H1 (cell line): ENCODE results near the gene C1orf116. TPM values are rescaled to one million over a fixed set of nuclear protein-coding genes. Genes with fewer than 3 reads are reported as not detected.

Experiments used
- CTCF ChIA-PET: fragments of 300-600 bp; sonication (Branson Sonifier 250); formaldehyde crosslinking; loops from one replicate; lab custom pipeline; 2021; ENCODE audit not compliant: partially characterized antibody; lab: Charles Lee
- POLR2A ChIA-PET: fragments of 300-600 bp; sonication (Branson Sonifier 250); formaldehyde crosslinking; loops from one replicate; lab custom pipeline; 2021; ENCODE audit warnings: inconsistent platforms; ENCODE audit not compliant: partially characterized antibody; lab: Charles Lee
- DNase-seq, 2 experiments: peaks; one replicate each; pipeline versions ENCODE4 v3.0.0 to v3.0.0-alpha.2; 2010 to 2022; ENCODE audit warnings: low spot score in 2 of 2, low read depth in 1 of 2, mixed read lengths in 1 of 2
- FAIRE-seq: peaks from 2 replicates; lab custom pipeline; 2011; peaks lifted over from hg19 to GRCh38; lab: Jason Lieb, UNC
- H2AFZ ChIP-seq: 2 replicates; pipeline ENCODE4 v1.8.1; 2012; ENCODE audit warnings: low read length, inconsistent platforms
- H2AK5ac ChIP-seq: 2 replicates; pipeline ENCODE4 v1.6.1; 2013; ENCODE audit warnings: low read depth, low read length
- H2BK120ac ChIP-seq: replicated peaks from 2 replicates; pipeline ENCODE3; 2013; ENCODE audit warnings: low read depth, low read length, inconsistent platforms
- H2BK12ac ChIP-seq: 2 replicates; pipeline ENCODE4 v1.6.1; 2013; ENCODE audit warnings: low read depth, low read length
- H2BK15ac ChIP-seq: 2 replicates; pipeline ENCODE4 v1.6.1; 2013; ENCODE audit warnings: low read length
- H2BK20ac ChIP-seq: 2 replicates; pipeline ENCODE4 v1.6.1; 2013; ENCODE audit warnings: low read length
- H2BK5ac ChIP-seq: 2 replicates; pipeline ENCODE4 v1.6.1; 2013; ENCODE audit warnings: low read depth, low read length
- H3K14ac ChIP-seq: 2 replicates; pipeline ENCODE4 v1.6.1; 2013; ENCODE audit warnings: inconsistent platforms; ENCODE audit not compliant: insufficient read length
- H3K18ac ChIP-seq: 2 replicates; pipeline ENCODE4 v1.6.1; 2013; ENCODE audit warnings: low read length; ENCODE audit errors: extremely low read depth
- H3K23ac ChIP-seq: 2 replicates; pipeline ENCODE4 v1.6.1; 2013; ENCODE audit warnings: inconsistent platforms; ENCODE audit not compliant: insufficient read length
- H3K23me2 ChIP-seq: 2 replicates; pipeline ENCODE4 v1.6.1; 2013; ENCODE audit warnings: low read depth, low read length
- H3K27ac ChIP-seq: 2 replicates; pipeline ENCODE4 v1.6.1; 2011; ENCODE audit warnings: low read depth, low read length, inconsistent platforms
- H3K27me3 ChIP-seq, 4 experiments: replicated peaks in 1 of 4; 1 replicate in 1 of 4; 2 replicates in 3 of 4; pipeline versions ENCODE4 v1.6.1 to v1.8.1; 2011 to 2013; ENCODE audit warnings: low read length in 3 of 4, mild to moderate bottlenecking in 3 of 4, inconsistent platforms in 2 of 4, mixed read lengths in 2 of 4, moderate library complexity in 1 of 4; ENCODE audit not compliant: control insufficient read depth in 3 of 4, insufficient read depth in 3 of 4; ENCODE audit errors: extremely low read depth in 1 of 4
- H3K36me3 ChIP-seq, 4 experiments: 2 replicates each; pipeline versions ENCODE4 v1.6.1 to v1.8.1; 2011 to 2013; ENCODE audit warnings: mild to moderate bottlenecking in 4 of 4, low read length in 3 of 4, moderate library complexity in 2 of 4, control low read depth in 1 of 4, inconsistent platforms in 1 of 4; ENCODE audit not compliant: insufficient read depth in 4 of 4, control insufficient read depth in 2 of 4
- H3K4ac ChIP-seq: replicated peaks from 2 replicates; pipeline ENCODE3; 2013; ENCODE audit warnings: low read length, low read depth, mixed read lengths, inconsistent platforms; ENCODE audit not compliant: insufficient read length
- H3K4me1 ChIP-seq, 4 experiments: replicated peaks in 1 of 4; 1 replicate in 1 of 4; 2 replicates in 3 of 4; pipeline versions ENCODE4 v1.6.1 to v1.8.1; 2011 to 2013; ENCODE audit warnings: low read length in 3 of 4, inconsistent platforms in 2 of 4, mixed read lengths in 1 of 4; ENCODE audit not compliant: insufficient read depth in 4 of 4, control insufficient read depth in 3 of 4
- H3K4me2 ChIP-seq, 2 experiments: 2 replicates each; pipeline versions ENCODE4 v1.6.1 to v1.8.1; 2011 to 2013; ENCODE audit warnings: low read depth in 2 of 2, low read length in 2 of 2, control low read depth in 1 of 2, inconsistent platforms in 1 of 2, mild to moderate bottlenecking in 1 of 2; ENCODE audit not compliant: insufficient read depth in 1 of 2
- H3K4me3 ChIP-seq, 4 experiments: fragments of 200-600, 300-600 bp in 1 of 4; sonication (generic), shearing (Covaris generic), sonication (Bioruptor Twin) in 1 of 4; 2 replicates each; pipeline versions ENCODE4 v1.5.1 to v1.8.1; 2011 to 2016; ENCODE audit warnings: low read length in 4 of 4, low read depth in 3 of 4, control low read depth in 2 of 4, inconsistent platforms in 2 of 4, mild to moderate bottlenecking in 2 of 4, mixed read lengths in 1 of 4, moderate library complexity in 1 of 4; ENCODE audit not compliant: insufficient read depth in 2 of 4; ENCODE audit errors: extremely low read depth in 1 of 4
- H3K56ac ChIP-seq: replicated peaks from 2 replicates; pipeline ENCODE3; 2013; ENCODE audit warnings: low read depth, mild to moderate bottlenecking, mixed read lengths, low read length, inconsistent platforms; ENCODE audit not compliant: insufficient read length
- H3K79me1 ChIP-seq: 2 replicates; pipeline ENCODE4 v1.6.1; 2013; ENCODE audit warnings: low read depth, low read length, control low read depth
- H3K79me2 ChIP-seq, 2 experiments: 2 replicates each; pipeline versions ENCODE4 v1.6.1 to v1.8.1; 2012 to 2013; ENCODE audit warnings: low read length in 2 of 2, mild to moderate bottlenecking in 2 of 2, inconsistent platforms in 1 of 2; ENCODE audit not compliant: insufficient read depth in 2 of 2, control insufficient read depth in 1 of 2
- H3K9ac ChIP-seq, 4 experiments: replicated peaks in 1 of 4; 1 replicate in 1 of 4; 2 replicates in 3 of 4; pipeline versions ENCODE4 v1.6.1 to v1.8.1; 2011 to 2013; ENCODE audit warnings: low read depth in 3 of 4, low read length in 3 of 4, control low read depth in 2 of 4, mild to moderate bottlenecking in 2 of 4, moderate library complexity in 2 of 4, inconsistent platforms in 1 of 4; ENCODE audit errors: extremely low read depth in 1 of 4
- H3K9me3 ChIP-seq, 2 experiments: 2 replicates each; pipeline versions ENCODE4 v1.6.1 to v1.8.1; 2012 to 2013; ENCODE audit warnings: mild to moderate bottlenecking in 2 of 2, moderate library complexity in 2 of 2, control low read depth in 1 of 2, inconsistent platforms in 1 of 2, low read depth in 1 of 2, low read length in 1 of 2, mixed read lengths in 1 of 2; ENCODE audit not compliant: insufficient read depth in 2 of 2
- H4K20me1 ChIP-seq, 2 experiments: replicated peaks in 1 of 2; 2 replicates each; pipeline versions ENCODE3 to v1.8.1; 2011 to 2013; ENCODE audit warnings: inconsistent platforms in 2 of 2, low read length in 2 of 2, mild to moderate bottlenecking in 1 of 2; ENCODE audit not compliant: insufficient read depth in 2 of 2, control insufficient read depth in 1 of 2
- H4K5ac ChIP-seq: 2 replicates; pipeline ENCODE4 v1.6.1; 2013; ENCODE audit warnings: low read length, low read depth, mixed read lengths, inconsistent platforms; ENCODE audit not compliant: insufficient read length
- H4K8ac ChIP-seq: 2 replicates; pipeline ENCODE4 v1.8.0; 2013; ENCODE audit warnings: mild to moderate bottlenecking, moderate library complexity, low read length, inconsistent platforms; ENCODE audit not compliant: insufficient read depth; ENCODE audit errors: extremely low read depth
- H4K91ac ChIP-seq: replicated peaks from 2 replicates; pipeline ENCODE3; 2013; ENCODE audit warnings: low read length, mixed read lengths, inconsistent platforms; ENCODE audit not compliant: insufficient read length
- ATF3 ChIP-seq: IDR thresholded peaks from 2 replicates; pipeline ENCODE4 v1.6.1; 2011; ENCODE audit warnings: low read depth, mild to moderate bottlenecking, low read length; ENCODE audit not compliant: insufficient read depth
- BACH1 ChIP-seq: IDR thresholded peaks from 2 replicates; pipeline ENCODE4 v1.6.1; 2012; ENCODE audit warnings: low read length, improper control_type of control experiment
- CEBPB ChIP-seq: IDR thresholded peaks from 2 replicates; pipeline ENCODE4 v1.6.1; 2012; ENCODE audit warnings: low read depth, low read length
- CTBP2 ChIP-seq: IDR thresholded peaks from 2 replicates; pipeline ENCODE4 v1.7.0; 2011; ENCODE audit warnings: borderline replicate concordance, mild to moderate bottlenecking, moderate library complexity, mixed read lengths, low read length; ENCODE audit not compliant: insufficient read depth, insufficient read length
- FOSL1 ChIP-seq: IDR thresholded peaks from 2 replicates; pipeline ENCODE4 v1.6.1; 2011; ENCODE audit warnings: mild to moderate bottlenecking, low read depth, low read length, moderate library complexity; ENCODE audit not compliant: insufficient read depth
- HDAC6 ChIP-seq: IDR thresholded peaks from one replicate; pipeline ENCODE4 v1.7.1; 2012; ENCODE audit warnings: low read depth, mild to moderate bottlenecking, inconsistent platforms, low read length, moderate library complexity
- JUN ChIP-seq: IDR thresholded peaks from 2 replicates; pipeline ENCODE4 v1.6.1; 2011; ENCODE audit warnings: low read depth, mild to moderate bottlenecking, improper control_type of control experiment, low read length
- NRF1 ChIP-seq: IDR thresholded peaks from 2 replicates; pipeline ENCODE4 v1.6.1; 2011; ENCODE audit warnings: mild to moderate bottlenecking, low read depth, low read length, improper control_type of control experiment
- POLR2AphosphoS5 ChIP-seq: IDR thresholded peaks from 2 replicates; pipeline ENCODE4 v1.6.1; 2011; ENCODE audit warnings: low read depth, low read length
- RAD21 ChIP-seq, 2 experiments: IDR thresholded peaks in 1 of 2; conservative IDR thresholded peaks in 1 of 2; 2 replicates each; pipeline ENCODE4 v1.6.1; 2011; ENCODE audit warnings: low read depth in 2 of 2, low read length in 2 of 2, improper control_type of control experiment in 1 of 2, inconsistent platforms in 1 of 2, mild to moderate bottlenecking in 1 of 2, moderate library complexity in 1 of 2
- SIN3A ChIP-seq, 2 experiments: IDR thresholded peaks in 1 of 2; conservative IDR thresholded peaks in 1 of 2; 2 replicates each; pipeline ENCODE4 v1.6.1; 2011 to 2012; ENCODE audit warnings: low read length in 2 of 2, improper control_type of control experiment in 1 of 2, low read depth in 1 of 2, mild to moderate bottlenecking in 1 of 2
- SP1 ChIP-seq: IDR thresholded peaks from 2 replicates; pipeline ENCODE4 v1.6.1; 2011; ENCODE audit warnings: low read depth, low read length
- TCF12 ChIP-seq: IDR thresholded peaks from 2 replicates; pipeline ENCODE4 v1.6.1; 2011; ENCODE audit warnings: low read depth, mild to moderate bottlenecking, low read length
- WGBS, 2 experiments: shearing (Covaris generic) in 1 of 2; methylation state at CpG; one replicate each; pipeline versions ENCODE4 v1.1.6 to v1.1.7; 2013 to 2015; ENCODE audit warnings: low lambda C conversion rate in 2 of 2, mixed read lengths in 2 of 2, inconsistent platforms in 1 of 2, low coverage in 1 of 2, missing lambda C conversion rate in 1 of 2; ENCODE audit not compliant: insufficient replicate concordance in 2 of 2, insufficient coverage in 1 of 2, insufficient read length in 1 of 2; ENCODE audit errors: extremely low coverage in 1 of 2, missing lambda C conversion rate in 1 of 2; 5-methylcytosine and 5-hydroxymethylcytosine counted together
- polyA plus RNA-seq, 7 experiments: library from polyadenylated mRNA; depleted of rRNA in 3 of 7; stranded (reverse) in 5 of 7; unstranded in 2 of 7; fragments of >200 nt in 5 of 7; fragments of 200-250 nt in 2 of 7; gene quantifications; 1 replicate in 5 of 7; 2 replicates in 1 of 7; 4 replicates in 1 of 7; pipeline versions ENCODE4 v1.2.1 to v1.2.3, GENCODE V29; 2011 to 2013; ENCODE audit warnings: missing spikeins in 2 of 7, mixed read lengths in 2 of 7
- total RNA-seq: library from RNA; stranded (reverse); fragmentation: NEBNext Ultra II Directional; extraction: Animal tissue kit (Norgen Biotek cat#: 25700); gene quantifications from 2 replicates; pipeline ENCODE4 v1.2.1, GENCODE V29; 2021

The C1orf116 gene
- total and polyA plus RNA-seq, 2 of the 8 experiments (the other 6 are each of a cell fraction or from before 2014, with no cell fraction given) = 2.2 to 3.9 TPM

DNA sequence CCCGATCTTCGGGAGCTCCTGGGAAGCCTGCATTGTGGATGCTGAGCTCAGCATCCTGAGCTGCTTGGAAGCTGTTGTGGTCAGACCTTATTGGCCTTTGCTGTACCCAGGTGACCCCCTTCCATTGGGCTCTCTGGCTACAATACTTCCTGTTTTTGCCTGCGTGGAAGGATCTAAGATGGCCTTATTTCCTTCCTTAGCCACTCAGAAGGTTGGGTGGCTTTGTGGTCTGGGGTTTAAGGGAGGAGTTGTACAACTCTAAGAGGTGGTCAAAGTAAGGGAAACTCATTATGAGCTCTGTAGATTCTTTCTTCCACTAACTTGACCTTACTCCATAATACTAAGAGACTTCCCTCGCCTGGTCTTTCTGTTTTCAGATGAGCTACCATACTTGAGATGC, 38.3 kb upstream of the C1orf116 start:
- Histone ChIP-seq H3K9me3 (no peaks in the 10 kb centered on the region), H3K9ac (no peak overlapping the region), H3K4ac (no peak overlapping the region), H4K8ac (no peak overlapping the region), H4K5ac (no peak overlapping the region), H4K91ac (no peak overlapping the region), H2AK5ac (no peak overlapping the region), H2BK12ac (no peak overlapping the region), H3K23ac (no peak overlapping the region), H2BK120ac (no peak overlapping the region), H3K18ac (no peak overlapping the region), H2AFZ (no peak overlapping the region), H3K14ac (no peak overlapping the region), H2BK15ac (no peak overlapping the region), H3K23me2 (no peaks in the 10 kb centered on the region), H3K79me1 (0 out of 2 replicates have a peak, but pooled peaks cover 2% of the 10 kb centered on the region), H4K20me1 (peaks cover 0 to 2% of the 10 kb centered on the region in 2 experiments), H3K56ac (no peak overlapping the region), H3K36me3 (peaks cover 2 to 39% (median 22%) of the 10 kb centered on the region in 4 experiments; a peak in 7 of 8 replicates), H3K4me3 (no peak overlapping the region), H3K4me2 (no peak overlapping the region), H2BK5ac (no peak overlapping the region), H3K79me2 (no peaks in the 10 kb centered on the region), H3K27ac (no peak overlapping the region), H3K27me3 (no peaks in the 10 kb centered on the region), H3K4me1 (no peaks in the 10 kb centered on the region), H2BK20ac (no peak overlapping the region)
- DNase-seq (no peak), FAIRE-seq (no peak)
- ChIA-PET CTCF (interaction anchor here (0.6 to 2.4 kb wide), 11 partner anchors 11 to 429 kb away, joined by 3 to 16 read pairs (median 3); no protein-coding TSS in a partner anchor), POLR2A (interaction anchor here (0.8 kb wide), 1 partner anchor 17 kb away, joined by 3 read pairs; the partner anchor contains the start of gene PFKFB2)
- TF ChIP-seq CEBPB (no peak), HDAC6 (no peak), FOSL1 (no peak), NRF1 (no peak), BACH1 (no peak), POLR2AphosphoS5 (no peak), JUN (no peak), CTBP2 (no peak), TCF12 (no peak), SP1 (no peak), SIN3A (conservative IDR thresholded peaks at IDR 0.05 in 1 of 2, IDR thresholded peaks at IDR 0.05 in 1 of 2; ENCODE audit: low read depth in 1 of 2, low read length in 2 of 2) (no peak), RAD21 (IDR thresholded peaks at IDR 0.05 in 1 of 2, conservative IDR thresholded peaks at IDR 0.05 in 1 of 2; ENCODE audit: low read depth in 2 of 2, low read length in 2 of 2) (no peak), ATF3 (no peak)
- WGBS, 2 experiments = 87% methylated on average over 4 of the region's 4 CpGs; no CpG with 5 or more reads in 1 of the 2 experiments
